ENCODE results near the gene RXRA.

The RXRA gene

DNA sequence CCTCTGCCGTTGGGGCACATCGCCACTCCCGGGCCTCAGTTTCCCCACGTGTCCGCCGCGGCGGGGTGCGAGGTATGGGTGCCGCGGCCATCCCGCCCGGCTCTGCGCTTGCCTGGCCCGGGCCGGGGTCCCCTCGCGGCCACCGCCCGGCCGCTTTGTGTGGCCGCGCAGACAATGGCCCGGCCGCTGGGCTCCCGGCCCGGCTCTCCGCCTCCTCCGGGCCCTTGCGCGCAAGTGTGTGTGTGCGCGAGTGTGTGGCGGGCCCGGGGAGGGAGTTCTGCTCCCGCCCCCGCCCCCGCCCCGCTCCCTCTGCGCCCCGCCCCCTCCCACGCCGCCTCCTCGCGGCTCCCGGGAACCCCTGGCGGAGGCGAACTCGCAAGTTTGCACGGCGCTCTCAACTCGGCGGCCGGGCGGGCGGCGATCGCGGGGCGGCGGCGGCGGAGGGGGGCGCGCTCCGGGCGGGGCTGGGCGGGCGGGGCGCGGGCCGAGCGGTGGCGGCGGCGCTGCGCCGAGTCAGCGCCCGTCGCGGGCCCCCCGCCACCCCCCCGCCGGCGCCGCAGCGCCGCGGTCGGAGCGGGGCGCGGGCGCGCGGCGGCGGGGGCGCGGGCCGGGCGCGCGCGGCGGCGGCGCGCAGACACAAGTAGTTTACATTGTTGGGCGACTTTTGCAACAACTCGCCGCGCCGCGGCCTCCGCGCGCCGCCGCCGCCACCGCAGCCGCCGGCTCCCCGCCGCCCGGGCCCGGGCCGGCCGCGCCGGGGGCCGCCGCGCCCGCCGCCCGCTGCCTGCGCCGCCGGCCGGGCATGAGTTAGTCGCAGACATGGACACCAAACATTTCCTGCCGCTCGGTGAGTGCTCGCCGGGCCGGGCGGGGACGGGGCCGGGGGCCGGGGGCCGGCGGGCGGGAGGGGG is at the start of gene RXRA:
Gene RXRA (plus strand): TSS at position 643 of the 911 bp plus-strand sequence. CDS start 177 bp downstream, at position 820.
- H3K4me2 ChIP-seq (ENCODE audit: low read length) = no peak within 1 kb of the TSS
- peaks cover 14% of the 10 kb centered on the region for H3K4me1 ChIP-seq (ENCODE audit: insufficient read depth, low read length, severe bottlenecking)
- H2AFZ ChIP-seq (ENCODE audit: low read length) = no peak within 1 kb of the TSS
- H3K27me3 ChIP-seq (ENCODE audit: insufficient read depth, low read length) = no peaks in the 10 kb centered on the region
- TF ChIP-seq, protein P1, sequence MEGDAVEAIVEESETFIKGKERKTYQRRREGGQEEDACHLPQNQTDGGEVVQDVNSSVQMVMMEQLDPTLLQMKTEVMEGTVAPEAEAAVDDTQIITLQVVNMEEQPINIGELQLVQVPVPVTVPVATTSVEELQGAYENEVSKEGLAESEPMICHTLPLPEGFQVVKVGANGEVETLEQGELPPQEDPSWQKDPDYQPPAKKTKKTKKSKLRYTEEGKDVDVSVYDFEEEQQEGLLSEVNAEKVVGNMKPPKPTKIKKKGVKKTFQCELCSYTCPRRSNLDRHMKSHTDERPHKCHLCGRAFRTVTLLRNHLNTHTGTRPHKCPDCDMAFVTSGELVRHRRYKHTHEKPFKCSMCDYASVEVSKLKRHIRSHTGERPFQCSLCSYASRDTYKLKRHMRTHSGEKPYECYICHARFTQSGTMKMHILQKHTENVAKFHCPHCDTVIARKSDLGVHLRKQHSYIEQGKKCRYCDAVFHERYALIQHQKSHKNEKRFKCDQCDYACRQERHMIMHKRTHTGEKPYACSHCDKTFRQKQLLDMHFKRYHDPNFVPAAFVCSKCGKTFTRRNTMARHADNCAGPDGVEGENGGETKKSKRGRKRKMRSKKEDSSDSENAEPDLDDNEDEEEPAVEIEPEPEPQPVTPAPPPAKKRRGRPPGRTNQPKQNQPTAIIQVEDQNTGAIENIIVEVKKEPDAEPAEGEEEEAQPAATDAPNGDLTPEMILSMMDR (IDR thresholded peaks at IDR 0.05; ENCODE audit: low read length) = no peak
- TF ChIP-seq EZH2 (IDR thresholded peaks at IDR 0.05; ENCODE audit: borderline replicate concordance, low read length) = no peak
- H3K79me2 ChIP-seq (ENCODE audit: insufficient read depth, low read length) = no peaks in the 10 kb centered on the region
- no peaks in the 10 kb centered on the region for H3K36me3 ChIP-seq (ENCODE audit: insufficient read depth, low read length)
- H3K9ac ChIP-seq (ENCODE audit: low read length) = no peak within 1 kb of the TSS
- H3K9me3 ChIP-seq (ENCODE audit: low read length) = no peaks in the 10 kb centered on the region
- H4K20me1 ChIP-seq (ENCODE audit: insufficient read depth, low read length) = no peaks in the 10 kb centered on the region
- no peaks in the 10 kb centered on the region for H3K9me2 ChIP-seq (ENCODE audit: low read depth, low read length)
- H3K4me3 ChIP-seq (ENCODE audit: low read depth, low read length, poor library complexity, severe bottlenecking) = no peak within 1 kb of the TSS
- H3K27ac ChIP-seq (ENCODE audit: low read depth, low read length, poor library complexity, severe bottlenecking) = no peak within 1 kb of the TSS
- H3F3A ChIP-seq (ENCODE audit: insufficient read depth, low read length) = no peaks in the 10 kb centered on the region

DNA sequence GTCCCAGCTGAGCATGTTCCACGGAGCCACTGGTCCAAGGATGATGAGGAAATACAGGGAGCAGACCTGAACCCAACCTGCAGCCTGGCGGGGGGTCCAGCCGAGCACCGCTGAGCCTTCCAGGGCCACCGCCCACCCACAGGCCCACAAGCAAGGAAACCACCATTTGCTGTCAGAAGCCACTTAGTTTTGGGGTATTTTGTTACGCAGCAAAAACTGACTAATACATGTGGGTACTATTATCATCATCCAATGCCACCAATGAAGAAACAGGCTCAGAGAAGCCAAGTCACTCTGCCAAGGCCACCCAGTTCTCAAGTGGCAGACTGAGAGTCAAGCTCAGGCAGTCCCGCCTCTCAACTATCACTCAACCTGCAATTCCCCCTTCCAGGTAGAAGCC is 48.0 kb upstream of the RXRA start:
- no peaks in the 10 kb centered on the region for H4K20me1 ChIP-seq (ENCODE audit: insufficient read depth, low read length)
- H3K9me3 ChIP-seq (ENCODE audit: low read length) = no peaks in the 10 kb centered on the region; the same call in 1 of the 2 replicates
- TF ChIP-seq, protein P1 (IDR thresholded peaks at IDR 0.05; ENCODE audit: low read length) = no peak
- no peak for TF ChIP-seq EZH2 (IDR thresholded peaks at IDR 0.05; ENCODE audit: borderline replicate concordance, low read length)
- H3K36me3 ChIP-seq (ENCODE audit: insufficient read depth, low read length) = peaks cover 4% of the 10 kb centered on the region; the same call in 1 of the 2 replicates
- no peaks in the 10 kb centered on the region for H3K9me2 ChIP-seq (ENCODE audit: low read depth, low read length)
- H3K4me1 ChIP-seq (ENCODE audit: insufficient read depth, low read length, severe bottlenecking) = peaks cover 9% of the 10 kb centered on the region
- H3K27ac ChIP-seq (ENCODE audit: low read depth, low read length, poor library complexity, severe bottlenecking) = no peak overlapping the region
- no peaks in the 10 kb centered on the region for H3K79me2 ChIP-seq (ENCODE audit: insufficient read depth, low read length)
- H3K4me3 ChIP-seq (ENCODE audit: low read depth, low read length, poor library complexity, severe bottlenecking) = no peak overlapping the region
- no peak overlapping the region for H3K4me2 ChIP-seq (ENCODE audit: low read length)
- no peaks in the 10 kb centered on the region for H3F3A ChIP-seq (ENCODE audit: insufficient read depth, low read length)
- no peak overlapping the region for H3K9ac ChIP-seq (ENCODE audit: low read length)
- H3K27me3 ChIP-seq (ENCODE audit: insufficient read depth, low read length) = no peaks in the 10 kb centered on the region; the same call in 1 of the 2 replicates
- no peak overlapping the region for H2AFZ ChIP-seq (ENCODE audit: low read length)

DNA sequence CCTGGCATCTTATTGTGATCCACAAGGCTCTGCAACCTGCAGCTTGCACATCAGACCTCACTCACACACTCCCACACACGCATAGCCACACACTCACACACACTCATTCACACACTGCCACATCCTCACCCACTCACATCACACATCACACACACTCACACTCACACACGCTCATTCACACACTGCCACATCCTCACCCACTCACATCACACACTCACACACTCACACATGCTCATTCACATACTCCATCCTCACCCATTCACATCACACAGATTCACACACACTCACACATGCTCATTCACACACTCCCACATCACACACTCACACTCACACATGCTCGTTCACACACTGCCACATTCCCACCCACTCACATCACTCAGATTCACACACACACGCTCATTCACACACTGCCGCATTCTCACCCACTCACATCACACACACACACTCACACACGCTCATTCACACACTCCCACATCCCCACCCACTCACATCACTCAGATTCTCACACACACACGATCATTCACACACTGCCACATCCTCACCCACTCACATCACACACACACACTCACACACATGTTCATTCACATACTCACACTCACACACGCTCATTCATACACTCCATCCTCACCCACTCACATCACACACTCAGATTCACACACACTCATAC is 47.1 kb upstream of the RXRA start:
- Histone ChIP-seq H3K79me2 (ENCODE audit: insufficient read depth, low read length) (no peaks in the 10 kb centered on the region), H3K27me3 (ENCODE audit: insufficient read depth, low read length) (no peaks in the 10 kb centered on the region; the same call in 1 of the 2 replicates), H3K9ac (ENCODE audit: low read length) (no peak overlapping the region), H3K27ac (ENCODE audit: low read depth, low read length, poor library complexity, severe bottlenecking) (no peak overlapping the region), H3K9me2 (ENCODE audit: low read depth, low read length) (no peaks in the 10 kb centered on the region), H3K4me1 (ENCODE audit: insufficient read depth, low read length, severe bottlenecking) (peaks cover 9% of the 10 kb centered on the region), H3F3A (ENCODE audit: insufficient read depth, low read length) (no peaks in the 10 kb centered on the region), H4K20me1 (ENCODE audit: insufficient read depth, low read length) (no peaks in the 10 kb centered on the region), H3K36me3 (ENCODE audit: insufficient read depth, low read length) (peaks cover 4% of the 10 kb centered on the region; the same call in 1 of the 2 replicates), H3K9me3 (ENCODE audit: low read length) (no peaks in the 10 kb centered on the region; the same call in 1 of the 2 replicates), H2AFZ (ENCODE audit: low read length) (no peak overlapping the region), H3K4me3 (ENCODE audit: low read depth, low read length, poor library complexity, severe bottlenecking) (no peak overlapping the region), H3K4me2 (ENCODE audit: low read length) (no peak overlapping the region)
- no peak for TF ChIP-seq EZH2 (IDR thresholded peaks at IDR 0.05; ENCODE audit: borderline replicate concordance, low read length)
- TF ChIP-seq, protein P1 (IDR thresholded peaks at IDR 0.05; ENCODE audit: low read length) = no peak
